OCI-LY7 (cell line): Measurements from ENCODE around the gene GPRIN2.
A peak's percentile ranks its signal among the peaks of the same experiment; 100 is the strongest.

Experiments used
- EZH2phosphoT487 ChIP-seq: fragments of 200-600 bp; sonication (generic); IDR thresholded peaks from 2 replicates; pipeline ENCODE4 v1.6.1; 2018; ENCODE audit warnings: low read depth, borderline replicate concordance, mild to moderate bottlenecking, mixed run types, antibody characterized with exemption, low read length, moderate library complexity, mixed read lengths
- TF ChIP-seq, protein P1 (sequence below): fragments of 200-600 bp; sonication (generic); conservative IDR thresholded peaks from 2 replicates; pipeline ENCODE4 v1.5.1; 2014; ENCODE audit warnings: mild to moderate bottlenecking, antibody characterized with exemption, low read length, moderate library complexity, mixed read lengths

GRCh38 chr10:46544989-46545791 lies 11.3 kb downstream of the GPRIN2 start:
- TF ChIP-seq, protein P1, sequence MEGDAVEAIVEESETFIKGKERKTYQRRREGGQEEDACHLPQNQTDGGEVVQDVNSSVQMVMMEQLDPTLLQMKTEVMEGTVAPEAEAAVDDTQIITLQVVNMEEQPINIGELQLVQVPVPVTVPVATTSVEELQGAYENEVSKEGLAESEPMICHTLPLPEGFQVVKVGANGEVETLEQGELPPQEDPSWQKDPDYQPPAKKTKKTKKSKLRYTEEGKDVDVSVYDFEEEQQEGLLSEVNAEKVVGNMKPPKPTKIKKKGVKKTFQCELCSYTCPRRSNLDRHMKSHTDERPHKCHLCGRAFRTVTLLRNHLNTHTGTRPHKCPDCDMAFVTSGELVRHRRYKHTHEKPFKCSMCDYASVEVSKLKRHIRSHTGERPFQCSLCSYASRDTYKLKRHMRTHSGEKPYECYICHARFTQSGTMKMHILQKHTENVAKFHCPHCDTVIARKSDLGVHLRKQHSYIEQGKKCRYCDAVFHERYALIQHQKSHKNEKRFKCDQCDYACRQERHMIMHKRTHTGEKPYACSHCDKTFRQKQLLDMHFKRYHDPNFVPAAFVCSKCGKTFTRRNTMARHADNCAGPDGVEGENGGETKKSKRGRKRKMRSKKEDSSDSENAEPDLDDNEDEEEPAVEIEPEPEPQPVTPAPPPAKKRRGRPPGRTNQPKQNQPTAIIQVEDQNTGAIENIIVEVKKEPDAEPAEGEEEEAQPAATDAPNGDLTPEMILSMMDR = peak; percentile 70
- no peak for TF ChIP-seq EZH2phosphoT487
